MM.1S (cell line): Measurements from ENCODE around the gene NUBP2.

Experiments used
- CTCF ChIP-seq: fragments of 300-600 bp; sonication (generic); IDR thresholded peaks from 2 replicates; pipeline ENCODE4 v1.5.1; 2016; ENCODE audit warnings: antibody characterized with exemption, low read length, mixed read lengths
- EZH2 ChIP-seq: fragments of 300-600 bp; sonication (generic); optimal IDR thresholded peaks from 2 replicates; pipeline ENCODE3; 2017; ENCODE audit warnings: low read depth, mild to moderate bottlenecking, antibody characterized with exemption, low read length, mixed read lengths
- EZH2phosphoT487 ChIP-seq: fragments of 300-600 bp; sonication (generic); IDR thresholded peaks from 2 replicates; pipeline ENCODE4 v1.6.1; 2018; ENCODE audit warnings: antibody characterized with exemption, low read length

- TF ChIP-seq CTCF (no peak), EZH2 (no peak), EZH2phosphoT487 (no peak)
Observed at GRCh38 chr16:1775846-1776671, 6.7 kb upstream of the NUBP2 start.
